EL (cell line): ENCODE data around the gene OR2L13.
"Not testable (repeated sequence)": the region's sequence is repeated elsewhere in the genome, so short reads cannot be mapped to it uniquely, and the experiment has no call there.

Experiments used
- DNase-seq: peaks from one replicate; pipeline ENCODE4 v3.0.0-alpha.2; 2016

OR2L13 gene, protein sequence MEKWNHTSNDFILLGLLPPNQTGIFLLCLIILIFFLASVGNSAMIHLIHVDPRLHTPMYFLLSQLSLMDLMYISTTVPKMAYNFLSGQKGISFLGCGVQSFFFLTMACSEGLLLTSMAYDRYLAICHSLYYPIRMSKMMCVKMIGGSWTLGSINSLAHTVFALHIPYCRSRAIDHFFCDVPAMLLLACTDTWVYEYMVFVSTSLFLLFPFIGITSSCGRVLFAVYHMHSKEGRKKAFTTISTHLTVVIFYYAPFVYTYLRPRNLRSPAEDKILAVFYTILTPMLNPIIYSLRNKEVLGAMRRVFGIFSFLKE

DNA sequence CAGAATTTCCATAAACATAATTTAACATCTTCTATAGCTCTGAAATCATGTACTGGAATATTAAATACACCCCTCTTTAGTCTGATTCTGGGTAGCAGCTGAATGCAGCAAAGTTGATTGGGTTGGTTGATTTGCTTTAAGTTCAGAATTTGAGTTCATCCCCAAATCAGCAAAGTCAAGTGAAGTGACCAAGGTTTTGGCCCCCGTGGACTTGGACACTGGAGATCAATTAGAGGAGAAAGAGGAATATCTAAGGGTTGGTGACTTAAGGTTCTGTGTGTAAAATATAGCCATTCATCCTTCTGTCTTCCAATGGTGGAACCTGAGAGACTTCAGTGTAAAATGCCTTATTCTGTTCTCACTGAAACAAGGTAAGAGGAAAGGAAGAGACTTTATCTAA lies at the start of gene OR2L13:
OR2L13 (plus strand) TSS at position 301 of the 400 bp plus-strand sequence. CDS start 4,192 bp downstream, outside the sequence.
- no peak for DNase-seq

DNA sequence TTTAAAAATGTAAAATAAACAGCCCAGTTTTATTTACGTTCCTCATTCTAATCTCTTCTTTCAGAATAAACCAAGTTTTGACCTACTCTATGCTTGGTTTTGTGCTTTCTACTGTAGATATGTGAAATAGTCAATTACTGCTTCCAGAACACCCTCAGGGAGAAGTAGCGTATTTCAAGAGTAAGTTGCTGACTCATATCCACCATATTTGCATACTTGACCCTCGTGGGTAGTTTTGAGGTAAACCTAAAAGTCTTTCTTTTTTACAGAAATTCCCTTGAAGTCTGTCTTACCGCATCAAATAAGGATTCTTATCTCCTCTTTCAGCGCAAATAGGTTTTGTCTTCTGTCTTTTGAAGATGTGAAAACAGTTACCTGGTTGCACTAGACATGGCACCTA lies 49.8 kb upstream of the OR2L13 start:
- DNase-seq: no peak

GRCh38 chr1:248046536-248046935 lies 48.4 kb upstream of the OR2L13 start, which contains the start of gene OR2L3:
Gene OR2L3 (plus strand): TSS chr1:248046836. CDS start chr1:248060682, 13,846 bp downstream.
- no peak for DNase-seq

DNA sequence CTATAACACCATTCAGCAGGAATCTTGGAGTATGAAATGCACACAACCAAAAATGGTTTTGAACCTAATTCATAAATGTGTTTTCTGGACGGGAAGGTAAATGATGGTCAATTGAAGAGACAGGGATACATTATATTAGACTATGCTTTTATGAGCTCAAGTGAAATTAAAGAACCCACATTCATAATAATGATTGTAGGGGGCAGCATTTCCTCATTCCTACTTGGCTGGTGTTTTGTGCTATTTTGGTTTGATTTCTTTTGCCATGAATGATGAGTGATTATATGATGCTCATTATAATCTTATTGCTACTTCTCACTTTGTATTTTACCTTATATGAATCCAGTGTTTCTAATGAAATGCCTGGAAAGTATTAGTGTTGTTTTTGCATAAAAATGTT lies 48.0 kb upstream of the OR2L13 start:
- DNase-seq: no peak

- no peak for DNase-seq
Measured at GRCh38 chr1:248054671-248055070, 40.3 kb upstream of the OR2L13 start.

DNA sequence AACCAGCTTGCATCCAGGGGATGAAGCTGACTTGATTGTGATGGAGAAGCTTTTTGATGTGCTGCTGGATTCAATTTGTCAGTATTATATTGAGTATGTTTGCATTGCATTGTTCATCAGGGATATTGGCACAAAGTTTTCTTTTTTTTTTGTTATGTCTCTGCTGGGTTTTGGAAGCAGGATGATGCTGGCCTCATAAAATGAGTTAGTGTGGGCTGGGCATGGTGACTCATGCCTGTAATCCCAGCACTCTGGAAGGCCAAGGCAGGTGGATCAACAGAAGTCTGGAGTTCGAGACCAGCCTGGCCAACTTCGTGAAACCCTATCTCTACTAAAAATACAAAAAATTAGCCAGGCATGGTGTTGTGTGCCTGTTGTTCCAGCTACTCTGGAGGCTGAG lies 39.7 kb upstream of the OR2L13 start:
- DNase-seq: no peak

GRCh38 chr1:248065071-248065470 lies 29.9 kb upstream of the OR2L13 start:
- DNase-seq: no peak

DNA sequence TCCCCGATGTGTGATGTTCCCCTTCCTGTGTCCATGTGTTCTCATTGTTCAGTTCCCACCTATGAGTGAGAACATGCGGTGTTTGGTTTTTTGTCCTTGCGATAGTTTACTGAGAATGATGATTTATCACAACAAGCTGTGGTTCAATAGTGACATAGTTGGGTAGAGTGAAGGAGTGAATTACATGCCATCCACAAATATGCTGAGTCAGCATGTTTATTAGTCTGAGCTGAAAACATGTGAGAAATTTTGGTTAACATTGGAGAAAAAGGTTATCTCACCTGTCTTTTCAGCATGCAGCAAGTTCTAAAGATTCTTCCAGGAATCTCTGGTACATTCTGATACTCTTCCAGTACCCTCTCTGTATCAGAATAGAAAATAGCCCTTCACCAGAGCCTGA lies 29.4 kb upstream of the OR2L13 start:
- no peak for DNase-seq

GRCh38 chr1:248083864-248084263 lies 11.1 kb upstream of the OR2L13 start:
- DNase-seq: not testable (repeated sequence)

- no peak for DNase-seq
Measured at GRCh38 chr1:248098529-248098928, 3.5 kb downstream of the OR2L13 start.

DNA sequence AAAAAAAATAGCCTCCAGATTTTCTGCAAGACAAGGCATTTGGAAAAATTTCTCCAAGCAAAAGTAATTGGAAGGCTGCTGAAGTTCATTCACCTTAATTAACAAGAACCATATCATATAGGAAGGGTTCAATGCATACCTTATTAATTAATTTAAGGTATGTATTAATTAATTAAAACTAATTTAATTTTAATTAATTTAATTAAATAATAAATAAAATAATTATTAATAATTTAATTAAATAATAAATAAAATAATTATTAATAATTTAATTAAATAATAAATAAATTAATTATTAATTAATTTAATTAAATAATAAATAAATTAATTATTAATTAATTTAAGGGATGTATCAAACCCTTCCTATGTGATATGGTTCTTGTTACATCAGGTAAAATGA lies 7.9 kb downstream of the OR2L13 start:
- DNase-seq: no peak

GRCh38 chr1:248111157-248111556 lies 16.2 kb downstream of the OR2L13 start:
- no peak for DNase-seq

GRCh38 chr1:248114890-248115289 lies 19.9 kb downstream of the OR2L13 start:
- DNase-seq: no peak

- DNase-seq: no peak
Measured at GRCh38 chr1:248127653-248128052, 32.7 kb downstream of the OR2L13 start.

DNA sequence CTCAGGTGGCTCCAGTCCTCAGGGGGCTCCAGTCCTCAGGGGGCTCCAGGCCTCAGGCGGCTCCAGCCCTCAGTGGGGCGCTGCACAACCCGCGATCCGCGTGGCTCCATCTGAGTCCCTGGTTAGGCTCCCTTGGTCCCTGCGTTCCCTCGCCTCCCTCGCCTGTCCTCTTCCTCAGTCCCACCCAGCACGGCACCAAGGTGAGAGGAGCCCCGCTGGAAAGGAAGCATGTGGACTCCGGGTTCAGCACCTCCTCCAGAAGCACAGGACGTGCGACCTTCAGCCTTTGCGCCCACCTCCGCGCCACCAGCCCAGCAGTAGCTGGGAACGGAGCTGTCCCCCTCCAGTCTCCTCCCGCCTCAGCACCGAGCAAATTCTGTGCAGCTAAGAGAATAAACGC lies 41.8 kb downstream of the OR2L13 start:
- no peak for DNase-seq

DNA sequence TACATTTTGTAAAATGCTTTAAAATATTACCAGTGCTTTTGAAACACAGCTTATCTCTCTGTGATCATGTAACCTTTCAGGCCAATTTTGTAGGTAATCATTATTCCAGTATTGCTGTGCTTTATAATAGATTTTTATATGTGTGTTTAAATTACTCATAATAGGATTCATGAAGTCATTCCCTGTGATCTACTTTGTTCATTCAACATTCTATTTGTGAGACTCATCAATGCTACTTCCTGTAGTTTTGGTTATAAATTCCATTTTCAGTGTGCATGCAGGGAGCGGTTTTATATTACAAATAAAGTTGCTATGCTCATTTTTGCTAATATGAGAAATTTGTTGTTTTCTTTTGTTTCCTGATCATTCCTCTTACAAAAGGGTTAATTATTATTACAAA lies 45.9 kb downstream of the OR2L13 start:
- DNase-seq: no peak

GRCh38 chr1:248143311-248143710 lies 48.3 kb downstream of the OR2L13 start:
- DNase-seq: no peak

- DNase-seq: no peak
Measured at GRCh38 chr1:248144513-248145198, 49.7 kb downstream of the OR2L13 start, which contains the start of gene OR2M5. Gene OR2M5 (plus strand): TSS chr1:248145148. CDS start chr1:248145148, 0 bp downstream.
